Endothelial cell of hepatic sinusoid (primary cell): ENCODE results near the gene IGF2BP3.

Experiments
- in situ Hi-C: cut with HindIII; loops from 2 replicates; pipeline ENCODE4 v1.10.0; 2017; ENCODE audit warnings: low sequenced_read_pairs

IGF2BP3 gene

DNA sequence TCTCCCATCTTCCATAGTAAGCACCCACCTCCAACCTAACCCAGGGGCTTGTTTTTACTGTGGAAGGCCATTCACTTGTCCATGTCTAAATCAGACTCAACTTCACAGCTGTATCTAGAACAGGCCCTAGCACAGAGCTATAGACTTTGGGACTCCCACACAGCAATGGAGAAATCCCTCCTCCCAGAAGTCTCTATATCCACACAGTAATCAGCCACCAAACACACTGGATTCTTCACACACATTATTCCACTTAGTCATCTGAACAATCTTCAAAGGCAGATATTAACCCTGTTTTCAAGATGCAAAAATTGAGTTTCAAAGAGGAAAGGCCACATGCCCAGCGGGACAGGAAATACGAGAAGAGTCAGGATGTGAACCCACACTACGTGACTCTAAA, 89.3 kb downstream of the IGF2BP3 start:
- in situ Hi-C loops = no loop called here

DNA sequence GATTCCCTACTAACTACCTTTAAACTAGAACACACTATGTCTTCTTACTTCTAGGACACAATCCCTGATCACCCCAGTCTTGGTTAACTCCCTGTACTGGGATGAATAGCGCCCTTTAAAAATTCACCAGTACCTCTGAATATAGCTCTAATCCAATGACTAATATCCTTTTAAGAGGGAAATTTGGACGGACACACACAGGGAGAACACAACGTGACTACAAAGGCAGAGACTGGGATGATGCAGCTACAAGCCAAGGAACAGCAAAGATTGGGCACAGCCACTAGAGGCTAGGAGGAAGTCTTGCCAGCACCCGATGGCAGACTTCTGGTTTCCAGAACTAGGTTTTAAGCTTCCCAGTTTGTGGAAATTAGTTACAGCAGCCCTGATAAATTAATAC, 89.7 kb downstream of the IGF2BP3 start:
- in situ Hi-C loops = no loop called here

DNA sequence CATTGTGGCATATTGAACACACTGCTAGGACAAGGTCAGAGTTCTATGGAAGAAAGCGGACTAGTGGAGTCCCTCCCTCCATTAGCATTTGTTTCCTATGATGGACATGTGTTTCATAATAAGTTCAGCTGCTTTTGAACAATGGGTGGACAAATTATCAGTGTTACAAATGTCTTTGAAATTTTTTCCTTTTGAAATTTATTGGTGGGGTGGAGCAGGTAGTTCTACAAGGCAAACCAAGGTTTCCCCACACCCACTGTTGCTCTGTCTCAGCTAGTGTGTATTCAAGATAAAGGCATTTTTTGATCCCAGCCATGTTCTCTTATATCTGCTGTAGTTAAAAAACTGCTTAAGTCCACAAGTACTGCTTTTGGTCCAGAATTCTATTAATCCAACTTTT, 91.3 kb downstream of the IGF2BP3 start:
- in situ Hi-C loops = no loop called here

DNA sequence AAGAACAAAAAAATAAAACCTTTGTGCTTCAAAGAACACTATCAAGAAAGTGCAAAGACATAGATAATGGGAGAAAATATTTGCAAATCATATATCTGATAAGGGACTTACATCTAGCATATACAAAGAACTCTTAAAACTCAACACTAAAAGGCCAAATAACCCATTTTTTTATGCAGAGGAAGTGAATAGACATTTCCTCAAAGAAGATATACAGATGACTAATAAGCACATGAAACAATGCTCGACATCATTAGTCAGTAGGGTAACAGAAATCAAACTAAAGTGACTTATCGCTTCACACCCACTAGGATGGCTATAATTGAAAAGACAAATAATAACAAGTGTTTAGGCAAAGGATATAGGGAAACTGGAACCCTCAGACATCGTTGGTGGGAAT, 93.2 kb downstream of the IGF2BP3 start:
- in situ Hi-C loops = no loop called here

DNA sequence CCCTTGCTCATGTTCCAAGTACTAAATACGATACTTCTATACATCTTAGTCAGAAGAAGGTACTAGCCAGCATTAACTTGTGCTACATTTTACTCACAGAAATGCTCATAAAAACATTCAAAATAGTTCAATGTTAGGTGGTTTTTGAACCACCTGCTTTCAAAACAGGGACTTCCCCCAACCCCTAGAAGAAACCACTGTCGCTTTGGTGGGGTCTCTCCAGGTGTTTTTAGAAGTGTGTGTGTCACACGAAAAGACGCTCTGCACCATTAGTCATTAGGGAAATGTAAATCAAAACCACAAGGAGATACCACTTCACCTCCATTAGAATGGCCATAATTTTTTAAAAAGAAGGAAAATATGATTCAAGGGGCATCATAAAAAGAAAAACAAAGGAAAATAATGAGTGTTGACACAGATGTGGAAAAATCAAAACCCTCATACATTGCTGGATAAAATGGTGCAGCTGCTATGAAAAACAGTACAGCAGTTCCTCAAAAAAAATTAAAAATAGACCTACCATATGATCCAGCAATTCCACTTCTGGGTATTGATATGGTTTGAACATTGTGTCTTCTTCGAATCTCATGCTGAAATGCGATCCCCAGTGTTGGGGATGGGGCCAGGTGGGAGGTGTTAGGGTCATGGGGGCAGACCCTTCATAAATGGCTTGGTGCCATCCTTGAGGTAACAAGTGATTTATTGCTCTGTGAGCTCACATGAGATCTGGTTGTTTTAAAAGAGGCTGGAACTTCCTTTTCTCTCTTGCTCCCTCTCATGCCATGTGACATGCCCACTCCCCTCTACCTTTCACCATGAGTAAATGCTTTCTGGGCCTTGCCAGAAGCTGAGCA, 96.9 kb downstream of the IGF2BP3 start:
- in situ Hi-C loops = no loop called here

DNA sequence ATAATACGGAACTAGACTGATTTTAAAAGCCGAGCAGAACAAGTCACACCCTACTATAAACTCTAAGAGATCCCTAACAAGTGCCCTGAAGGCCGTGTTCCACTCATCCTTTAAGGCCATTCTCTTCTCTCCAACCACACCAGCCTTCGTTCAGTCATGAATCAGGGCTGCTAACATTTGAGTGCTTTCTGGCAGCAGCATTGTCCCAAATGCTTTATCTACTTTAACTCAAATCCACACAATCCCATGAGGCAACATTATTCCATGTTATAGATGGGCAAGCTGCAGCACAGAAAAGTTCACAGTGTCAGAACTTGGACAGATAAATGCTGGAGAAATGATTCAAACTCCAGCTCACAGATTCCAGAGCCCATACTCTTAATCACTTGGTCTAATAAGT, 97.7 kb downstream of the IGF2BP3 start:
- in situ Hi-C loops = no loop called here

DNA sequence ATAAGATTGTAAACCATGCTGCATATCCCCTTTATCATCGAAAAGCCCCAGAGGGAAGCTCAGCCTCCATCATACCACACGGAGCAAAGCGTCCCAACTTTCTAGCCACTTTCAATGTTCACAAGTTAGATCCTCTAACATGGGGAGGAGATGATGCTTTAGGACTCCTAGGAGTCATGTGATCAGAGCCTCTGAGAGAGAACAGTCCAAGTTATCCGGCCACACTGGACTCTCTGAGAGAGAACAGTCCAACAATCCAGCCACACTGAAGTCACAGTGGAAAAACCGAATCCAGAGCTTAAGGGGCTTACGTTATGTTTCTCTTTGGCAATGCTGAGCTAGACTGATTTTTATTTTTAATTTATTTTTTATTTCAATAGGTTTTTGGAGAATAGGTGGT, 98.6 kb downstream of the IGF2BP3 start:
- in situ Hi-C loops = no loop called here

DNA sequence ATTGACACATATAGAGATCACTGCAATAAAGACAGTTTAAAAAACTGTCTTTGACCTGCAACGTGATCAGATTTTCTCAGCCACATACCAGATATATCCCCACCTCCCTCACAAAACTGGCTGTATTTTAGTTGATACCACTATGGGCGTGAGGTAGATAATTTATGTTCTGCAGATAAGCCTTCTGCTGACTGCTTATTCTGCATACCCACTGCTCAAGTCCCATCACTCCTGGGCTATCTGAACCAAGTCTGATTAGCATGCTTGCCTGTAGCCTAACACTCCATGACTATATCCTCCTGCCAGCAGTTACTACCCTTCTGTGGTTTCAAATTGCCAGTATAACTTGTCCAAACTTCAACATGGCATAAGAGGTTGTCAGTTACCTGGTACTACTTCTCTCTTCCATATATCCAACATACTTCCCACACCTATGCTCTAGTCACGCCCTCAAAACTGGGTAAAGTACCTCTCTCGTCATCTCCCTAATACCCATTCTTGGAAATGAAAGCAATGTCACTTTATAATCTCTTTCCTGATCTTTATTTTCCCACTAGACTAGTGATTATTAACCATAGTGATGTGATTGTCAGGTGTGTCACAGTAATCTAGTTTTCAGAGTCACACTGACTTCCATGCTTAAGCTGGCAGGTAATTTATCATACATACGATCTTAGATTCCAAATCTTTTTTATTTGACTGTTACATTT, 100.4 kb downstream of the IGF2BP3 start:
- in situ Hi-C loops = no loop called here

DNA sequence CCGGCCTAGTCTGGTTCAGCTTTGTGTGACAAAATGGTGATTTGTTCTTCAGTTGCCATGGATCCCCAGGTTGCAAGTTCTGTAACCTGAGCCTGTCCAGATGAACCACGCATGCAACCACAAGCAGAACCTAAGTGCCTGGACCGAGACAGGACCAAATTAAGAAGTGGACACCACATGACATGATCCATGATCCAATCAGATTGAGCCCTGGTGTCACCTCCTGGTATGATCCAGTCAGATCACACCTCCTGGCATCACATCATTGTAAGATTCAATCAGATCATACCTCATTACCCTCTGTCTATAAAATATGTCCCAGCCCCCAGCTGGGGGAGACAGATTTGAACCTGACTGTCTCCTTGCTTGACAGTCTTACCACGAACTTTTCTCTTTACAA, 101.2 kb downstream of the IGF2BP3 start:
- in situ Hi-C loops = no loop called here

DNA sequence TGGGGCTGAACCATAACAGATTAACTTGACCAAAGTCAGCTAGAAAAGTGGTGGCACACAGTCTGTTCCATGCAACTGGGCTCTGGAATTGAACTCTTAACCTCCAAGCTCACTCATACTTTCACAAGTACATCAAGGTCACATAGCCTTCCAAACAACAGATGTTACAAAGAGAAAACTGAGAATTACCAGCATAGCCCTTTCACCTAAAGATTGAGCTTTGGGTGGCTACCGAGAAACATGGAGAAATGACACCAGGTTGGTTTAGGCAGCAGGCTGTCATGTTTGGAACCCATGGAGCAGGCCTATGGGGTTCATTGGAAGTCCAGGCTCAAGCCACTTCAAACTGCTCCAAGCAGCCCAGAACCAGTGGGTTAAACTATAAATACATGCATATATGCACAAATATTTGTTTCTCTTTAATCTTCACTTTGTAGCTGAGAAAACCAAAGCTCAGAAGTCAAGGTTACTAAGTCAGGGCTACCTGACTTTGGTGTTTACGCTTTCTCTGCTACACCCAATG, 112.1 kb downstream of the IGF2BP3 start:
- in situ Hi-C loops = loop anchor here (10.0 kb wide), 1 partner anchor 167 kb away; no protein-coding TSS in a partner anchor

DNA sequence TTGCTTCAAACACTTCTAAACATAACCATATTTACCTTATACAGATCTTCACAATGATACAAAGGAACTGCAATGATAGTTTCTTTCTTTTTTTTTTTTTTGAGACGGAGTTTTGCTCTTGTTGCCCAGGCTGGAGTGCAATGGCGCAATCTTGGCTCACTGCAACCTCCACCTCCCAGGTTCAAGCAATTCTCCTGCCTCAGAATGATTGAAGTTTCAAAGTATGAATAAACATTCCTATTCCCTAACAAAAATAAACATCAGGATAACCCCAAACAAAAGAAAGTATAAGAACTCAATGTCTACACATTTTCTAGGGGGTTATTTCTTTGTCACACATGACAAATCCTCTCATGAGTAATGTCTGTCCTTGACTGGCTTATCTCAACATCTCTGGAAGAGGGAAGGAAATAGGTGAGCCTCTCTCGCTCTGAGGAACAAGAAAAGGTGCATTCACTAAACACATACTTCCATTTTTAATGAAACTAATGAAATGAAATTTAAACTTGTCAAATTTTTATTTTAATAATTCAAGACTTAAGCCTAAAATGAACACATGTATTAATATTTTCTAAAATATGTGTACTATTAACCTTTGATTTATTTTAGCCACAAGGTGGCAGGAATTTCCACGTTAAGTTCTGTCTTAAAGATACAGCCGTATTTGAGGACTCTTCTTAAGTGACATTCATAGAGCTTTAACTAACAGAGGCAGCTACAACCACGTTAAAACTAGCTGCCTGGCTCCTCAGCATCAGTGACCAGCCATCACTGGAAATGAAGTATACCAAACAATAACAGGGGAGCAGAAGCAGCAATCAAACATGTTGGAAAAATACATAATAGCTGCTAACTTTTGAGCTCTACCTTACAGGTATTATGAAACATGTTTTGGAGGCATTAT, 112.8 kb downstream of the IGF2BP3 start:
- in situ Hi-C loops = loop anchor here (10.0 kb wide), 1 partner anchor 167 kb away; no protein-coding TSS in a partner anchor

DNA sequence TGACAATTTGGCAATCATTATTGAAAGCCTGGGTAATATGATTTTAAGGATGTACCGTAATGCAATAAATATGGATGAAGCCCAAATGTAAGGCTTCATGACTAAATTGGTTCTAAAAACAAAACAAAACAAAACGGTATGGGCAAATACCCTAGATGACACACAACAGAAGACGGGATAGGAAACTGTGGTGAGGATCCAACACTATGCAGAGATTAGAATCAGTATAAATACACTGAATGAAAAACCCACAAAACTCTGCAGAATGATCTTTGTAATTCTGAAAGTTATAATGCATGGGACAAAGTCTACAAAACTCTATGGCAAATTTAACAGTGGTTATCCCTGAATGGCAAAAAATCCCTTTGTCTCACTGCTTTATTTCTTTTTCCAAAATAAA, 113.6 kb downstream of the IGF2BP3 start:
- in situ Hi-C loops = loop anchor here (10.0 kb wide), 1 partner anchor 168 kb away; no protein-coding TSS in a partner anchor

DNA sequence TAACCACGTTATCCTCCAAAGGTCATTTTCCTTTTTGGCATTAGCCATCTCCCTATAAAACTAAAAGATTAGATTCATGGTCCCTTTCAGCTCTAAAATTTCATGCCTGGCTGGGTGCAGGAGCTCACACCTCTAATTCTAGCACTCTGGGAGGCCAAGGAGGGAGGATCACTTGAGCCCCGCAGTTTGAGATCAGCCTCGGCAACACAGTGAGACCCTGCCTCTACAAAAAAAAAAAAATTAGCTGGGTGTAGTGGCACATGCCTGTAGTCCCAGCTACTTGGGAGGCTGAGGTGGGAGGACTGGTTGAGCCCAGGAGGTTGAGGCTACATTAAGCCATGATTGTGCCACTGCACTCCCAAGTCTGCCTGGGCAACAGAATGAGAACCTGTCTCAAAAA, 114.1 kb downstream of the IGF2BP3 start:
- in situ Hi-C loops = loop anchor here (10.0 kb wide), 1 partner anchor 169 kb away; no protein-coding TSS in a partner anchor

DNA sequence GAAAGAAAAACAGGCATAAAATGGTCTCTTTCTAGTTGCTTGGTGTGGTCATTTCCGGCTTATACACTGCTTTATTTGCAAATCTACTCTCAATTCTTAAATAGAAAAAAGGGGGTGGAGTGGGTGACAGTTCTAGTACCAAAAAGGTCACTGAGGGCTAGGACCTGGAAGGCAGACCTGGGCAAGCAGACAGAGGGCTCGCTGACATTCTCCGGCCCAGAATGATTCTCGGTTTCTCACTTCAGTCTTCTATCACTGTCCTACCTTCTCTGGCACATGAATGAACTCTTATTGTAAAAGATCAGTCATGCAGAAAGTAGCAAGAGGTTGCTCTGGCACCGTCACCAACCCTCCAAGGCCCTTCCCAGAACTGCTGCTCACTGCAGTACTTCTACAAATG, 117.1 kb downstream of the IGF2BP3 start:
- in situ Hi-C loops = loop anchor here (10.0 kb wide), 1 partner anchor 172 kb away; no protein-coding TSS in a partner anchor

DNA sequence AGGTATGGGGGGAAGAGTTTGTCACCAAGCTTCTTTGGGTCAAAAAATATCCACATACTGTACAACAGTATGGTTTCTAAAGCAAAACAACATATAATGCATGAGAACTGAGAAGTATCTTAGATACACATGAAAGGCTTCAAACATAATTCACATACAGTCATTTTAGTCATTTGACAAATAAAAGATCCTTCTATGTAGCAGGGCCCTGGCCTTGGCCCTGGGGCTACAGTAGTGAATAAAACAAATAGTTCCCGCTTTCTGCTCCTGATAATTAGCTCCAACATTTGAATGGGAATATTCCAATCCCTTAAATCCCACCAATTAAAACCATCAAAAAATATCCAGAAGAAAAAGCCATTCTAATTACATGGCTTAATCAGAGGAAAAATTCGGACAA, 119.8 kb downstream of the IGF2BP3 start:
- in situ Hi-C loops = loop anchor here (10.0 kb wide), 1 partner anchor 174 kb away; no protein-coding TSS in a partner anchor

DNA sequence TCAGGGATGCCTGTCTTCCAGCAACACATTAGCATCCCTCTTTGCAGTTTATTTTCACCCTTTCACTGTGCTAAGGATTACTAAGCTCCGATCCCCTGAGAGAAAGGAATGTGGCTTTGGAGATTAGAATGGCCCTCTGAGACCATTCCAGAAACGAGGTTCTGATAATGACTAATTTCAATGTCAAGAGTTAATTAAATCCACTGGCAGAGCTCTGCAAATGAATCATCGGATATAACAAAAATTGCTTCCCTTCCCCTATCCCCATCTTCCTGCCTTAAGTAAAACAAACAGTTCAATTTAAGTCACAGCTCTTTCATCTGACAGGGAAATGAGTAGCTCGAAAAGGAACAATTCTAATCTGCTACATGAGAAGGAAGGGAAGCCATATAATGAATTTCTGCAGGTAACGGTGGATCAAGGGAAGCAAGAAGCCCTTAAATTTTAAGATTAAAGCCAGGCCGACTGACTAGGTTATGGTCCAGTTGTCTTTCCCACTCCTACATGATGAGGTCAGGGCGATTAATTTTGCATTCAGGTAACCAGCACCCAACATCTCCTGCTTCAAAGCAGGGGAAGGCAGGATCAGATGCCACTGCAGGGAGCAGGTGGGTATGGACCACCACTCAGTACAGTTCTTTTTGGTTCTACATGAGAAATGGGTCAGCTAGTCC, 120.7 kb downstream of the IGF2BP3 start:
- in situ Hi-C loops = loop anchor here (10.0 kb wide), 1 partner anchor 175 kb away; no protein-coding TSS in a partner anchor

DNA sequence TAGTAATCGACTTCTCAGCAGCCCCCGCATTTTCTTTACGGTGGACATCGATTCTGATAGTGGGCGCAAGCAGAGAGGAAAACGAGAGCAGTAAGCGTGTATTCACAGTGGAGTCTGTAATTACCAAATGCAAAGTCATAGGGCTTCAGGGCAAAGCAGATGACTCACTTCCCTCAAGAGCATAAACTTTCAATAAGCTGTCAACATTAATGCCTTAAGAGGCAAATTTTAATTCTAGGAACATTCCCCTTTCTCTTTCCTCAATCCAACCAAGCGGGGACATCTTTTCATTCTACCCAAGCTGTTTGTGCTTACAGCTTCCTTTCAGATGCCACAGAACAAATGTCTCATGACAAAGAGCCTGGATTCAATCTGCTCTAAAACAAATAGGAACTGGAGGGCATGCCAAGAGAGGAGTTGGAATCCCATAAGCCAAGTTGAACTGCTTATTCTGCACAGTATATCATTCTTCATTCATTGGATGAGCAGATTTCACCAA, 122.6 kb downstream of the IGF2BP3 start:
- in situ Hi-C loops = no loop called here

DNA sequence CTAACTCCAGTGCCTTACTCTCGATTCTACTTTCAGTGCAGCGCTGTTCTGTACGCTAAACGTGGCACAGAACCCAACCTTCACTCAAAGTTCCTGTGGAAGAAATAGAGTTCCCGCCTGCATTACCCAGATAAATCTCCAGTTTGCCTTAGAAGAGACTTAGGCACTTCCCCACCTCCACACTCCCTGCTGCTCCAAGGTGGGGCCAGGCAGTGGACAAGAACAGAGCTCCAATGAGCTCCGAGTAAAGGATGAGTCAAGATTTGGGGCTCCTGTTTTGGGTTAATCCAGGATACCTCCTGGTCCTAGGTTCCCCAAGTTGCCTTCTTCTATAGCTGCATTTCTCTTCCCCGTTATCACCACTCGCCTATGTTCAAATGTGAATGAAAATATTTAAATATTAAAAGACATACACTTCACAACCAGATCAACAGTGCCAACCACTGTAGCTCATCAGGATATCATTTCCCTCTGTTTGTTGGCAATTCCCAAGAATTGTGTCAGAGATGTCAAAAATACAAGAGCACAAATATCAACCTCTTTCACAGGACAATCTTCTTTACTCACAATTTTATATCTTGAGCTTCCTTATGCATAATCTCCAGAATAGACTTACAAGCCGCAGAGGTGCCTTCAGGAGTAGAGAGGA, 123.1 kb downstream of the IGF2BP3 start:
- in situ Hi-C loops = no loop called here

DNA sequence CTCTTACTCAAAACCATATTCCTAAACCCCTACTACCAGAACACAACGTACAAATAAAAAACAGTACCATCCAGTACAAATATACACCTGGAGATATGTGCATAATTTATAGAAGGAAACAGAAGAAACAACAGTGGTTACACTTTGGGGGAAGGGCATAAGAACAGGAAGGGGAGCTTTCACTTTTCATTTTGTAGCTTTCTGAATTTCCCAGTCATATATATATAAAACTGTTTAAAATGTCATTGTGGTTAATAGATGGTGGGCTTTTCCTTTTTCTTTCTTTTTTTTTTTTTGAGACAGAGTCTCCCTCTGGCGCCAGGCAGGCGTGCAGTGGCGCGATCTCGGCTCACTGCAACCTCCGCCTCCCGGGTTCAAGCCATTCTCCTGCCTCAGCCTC, 124.0 kb downstream of the IGF2BP3 start:
- in situ Hi-C loops = no loop called here
